Duodenal mucosa (tissue), 2 donors: Measurements from ENCODE around the gene IQGAP2.

Experiments
- H3K27ac ChIP-seq: one replicate; pipeline ENCODE4 v1.7.0; 2013; ENCODE audit warnings: low read depth, low read length
- H3K27me3 ChIP-seq, 2 donors: one replicate each; pipeline ENCODE4 v1.7.0; 2013; ENCODE audit warnings: low read length in 2 of 2, control low read depth in 1 of 2; ENCODE audit not compliant: insufficient read depth in 2 of 2, control insufficient read depth in 1 of 2
- H3K36me3 ChIP-seq, 2 donors: one replicate each; pipeline ENCODE4 v1.7.0; 2013; ENCODE audit warnings: low read length in 2 of 2, control low read depth in 1 of 2; ENCODE audit not compliant: insufficient read depth in 2 of 2, control insufficient read depth in 1 of 2
- H3K4me1 ChIP-seq, 2 donors: one replicate each; pipeline ENCODE4 v1.7.0; 2013; ENCODE audit warnings: low read length in 2 of 2, control low read depth in 1 of 2; ENCODE audit not compliant: insufficient read depth in 2 of 2, control insufficient read depth in 1 of 2
- H3K4me3 ChIP-seq, 2 donors: one replicate each; pipeline ENCODE4 v1.7.0; 2013; ENCODE audit warnings: low read length in 2 of 2, low read depth in 1 of 2
- H3K9ac ChIP-seq, 2 donors: one replicate each; pipeline ENCODE4 v1.7.0; 2013; ENCODE audit warnings: low read length in 2 of 2, low read depth in 1 of 2
- H3K9me3 ChIP-seq, 2 donors: one replicate each; pipeline ENCODE4 v1.7.0; 2013; ENCODE audit warnings: low read length in 2 of 2, control low read depth in 1 of 2; ENCODE audit not compliant: control insufficient read depth in 1 of 2

IQGAP2 gene

GRCh38 chr5:76555114-76555513, 152.0 kb downstream of the IQGAP2 start:
- Histone ChIP-seq H3K27me3 (no peaks in the 10 kb centered on the region), H3K9ac (no peak overlapping the region), H3K9me3 (no peaks in the 10 kb centered on the region), H3K36me3 (no peaks in the 10 kb centered on the region), H3K4me3 (no peak overlapping the region), H3K27ac (no peak overlapping the region), H3K4me1 (no peaks in the 10 kb centered on the region)

GRCh38 chr5:76555717-76556116, 152.6 kb downstream of the IQGAP2 start:
- no peak overlapping the region for H3K4me3 ChIP-seq
- H3K4me1 ChIP-seq = no peaks in the 10 kb centered on the region
- H3K9ac ChIP-seq = no peak overlapping the region
- H3K27ac ChIP-seq = no peak overlapping the region
- H3K36me3 ChIP-seq = no peaks in the 10 kb centered on the region
- no peaks in the 10 kb centered on the region for H3K9me3 ChIP-seq
- H3K27me3 ChIP-seq = no peaks in the 10 kb centered on the region

GRCh38 chr5:76556511-76557221, 153.6 kb downstream of the IQGAP2 start:
- no peak overlapping the region for H3K4me3 ChIP-seq
- no peaks in the 10 kb centered on the region for H3K36me3 ChIP-seq
- H3K27me3 ChIP-seq = no peaks in the 10 kb centered on the region
- H3K27ac ChIP-seq = no peak overlapping the region
- no peaks in the 10 kb centered on the region for H3K9me3 ChIP-seq
- no peaks in the 10 kb centered on the region for H3K4me1 ChIP-seq
- no peak overlapping the region for H3K9ac ChIP-seq

- Histone ChIP-seq H3K9me3 (no peaks in the 10 kb centered on the region), H3K27ac (no peak overlapping the region), H3K27me3 (no peaks in the 10 kb centered on the region), H3K36me3 (peaks cover 9 to 13% of the 10 kb centered on the region in 2 donors), H3K4me1 (peaks cover 0 to under 1% of the 10 kb centered on the region in 2 donors), H3K9ac (no peak overlapping the region), H3K4me3 (no peak overlapping the region)
These were observed 158.1 kb downstream of the IQGAP2 start for GRCh38 chr5:76560952-76561891.

- Histone ChIP-seq H3K27me3 (no peaks in the 10 kb centered on the region), H3K4me1 (peaks cover 0 to 7% of the 10 kb centered on the region in 2 donors), H3K9me3 (no peaks in the 10 kb centered on the region), H3K4me3 (no peak overlapping the region), H3K27ac (no peak overlapping the region), H3K36me3 (peaks cover 9 to 13% of the 10 kb centered on the region in 2 donors), H3K9ac (no peak overlapping the region)
These were observed 158.9 kb downstream of the IQGAP2 start for GRCh38 chr5:76561959-76562358.

GRCh38 chr5:76565009-76565408, 161.9 kb downstream of the IQGAP2 start:
- H3K27ac ChIP-seq = no peak overlapping the region
- H3K4me1 ChIP-seq = peaks cover 0 to 7% of the 10 kb centered on the region in 2 donors
- H3K9me3 ChIP-seq = no peaks in the 10 kb centered on the region
- peaks cover 9 to 13% of the 10 kb centered on the region in 2 donors for H3K36me3 ChIP-seq
- H3K9ac ChIP-seq = no peak overlapping the region
- H3K4me3 ChIP-seq = no peak overlapping the region
- H3K27me3 ChIP-seq = no peaks in the 10 kb centered on the region

GRCh38 chr5:76570153-76570552, 167.1 kb downstream of the IQGAP2 start:
- H3K27me3 ChIP-seq = no peaks in the 10 kb centered on the region
- no peaks in the 10 kb centered on the region for H3K9me3 ChIP-seq
- peaks cover 8 to 16% of the 10 kb centered on the region in 2 donors for H3K36me3 ChIP-seq
- H3K4me1 ChIP-seq = peaks cover 0 to 7% of the 10 kb centered on the region in 2 donors
- H3K27ac ChIP-seq = no peak overlapping the region
- H3K9ac ChIP-seq = no peak overlapping the region
- H3K4me3 ChIP-seq = no peak overlapping the region

- no peak overlapping the region for H3K4me3 ChIP-seq
- H3K9me3 ChIP-seq = no peaks in the 10 kb centered on the region
- H3K27ac ChIP-seq = no peak overlapping the region
- H3K9ac ChIP-seq = no peak overlapping the region
- H3K27me3 ChIP-seq = no peaks in the 10 kb centered on the region
- peaks cover 4 to 17% of the 10 kb centered on the region in 2 donors for H3K36me3 ChIP-seq
- H3K4me1 ChIP-seq = peaks cover 0 to 3% of the 10 kb centered on the region in 2 donors
These were observed 168.5 kb downstream of the IQGAP2 start for GRCh38 chr5:76571559-76571958.

GRCh38 chr5:76576450-76576849, 173.4 kb downstream of the IQGAP2 start:
- H3K36me3 ChIP-seq = peaks cover 4 to 15% of the 10 kb centered on the region in 2 donors
- no peaks in the 10 kb centered on the region for H3K9me3 ChIP-seq
- H3K4me1 ChIP-seq = peaks cover 11 to 17% of the 10 kb centered on the region in 2 donors
- H3K27ac ChIP-seq = no peak overlapping the region
- no peak overlapping the region for H3K9ac ChIP-seq
- no peaks in the 10 kb centered on the region for H3K27me3 ChIP-seq
- H3K4me3 ChIP-seq = no peak overlapping the region

- Histone ChIP-seq H3K27ac (no peak overlapping the region), H3K27me3 (no peaks in the 10 kb centered on the region), H3K9ac (no peak overlapping the region), H3K36me3 (peaks cover 4 to 11% of the 10 kb centered on the region in 2 donors), H3K4me3 (no peak overlapping the region), H3K9me3 (no peaks in the 10 kb centered on the region), H3K4me1 (peaks cover 15 to 22% of the 10 kb centered on the region in 2 donors)
These were observed 173.9 kb downstream of the IQGAP2 start for GRCh38 chr5:76576996-76577395.
